ENCODE measurements around the gene PIWIL4. TPM values are rescaled to one million over a fixed set of nuclear protein-coding genes. Genes with fewer than 3 reads are reported as not detected.

Gene PIWIL4
- total and polyA plus RNA-seq, 2 of the 8 experiments (the other 6 are each of a cell fraction or from before 2014, with no cell fraction given): 0.51 to 0.52 TPM

DNA sequence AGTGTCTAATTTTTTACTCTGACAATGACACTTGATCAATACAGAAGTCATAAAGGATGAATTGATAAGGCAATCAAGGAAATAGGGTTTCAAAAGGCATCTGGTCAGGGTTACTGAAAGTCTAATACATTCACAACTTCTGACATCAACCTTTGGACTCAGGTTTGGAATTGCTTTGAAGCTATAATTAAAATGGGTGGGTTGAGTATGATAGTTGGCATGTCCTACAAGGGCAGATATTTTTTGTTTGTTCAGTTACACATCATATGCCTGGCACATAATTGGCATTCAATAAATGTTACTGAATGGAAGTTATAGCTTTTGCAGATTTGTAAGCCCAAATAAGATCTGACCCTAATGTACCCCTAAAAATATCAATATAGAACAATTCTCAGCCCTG lies 30.8 kb upstream of the PIWIL4 start:
- H2BK15ac ChIP-seq (ENCODE audit: low read length): no peak overlapping the region
- no peaks in the 10 kb centered on the region for H4K20me1 ChIP-seq (replicated peaks in 1 of 2; ENCODE audit: control insufficient read depth in 1 of 2, insufficient read depth in 2 of 2, low read length in 2 of 2)
- no peak overlapping the region for H3K4me2 ChIP-seq (ENCODE audit: insufficient read depth in 1 of 2, low read depth in 2 of 2, low read length in 2 of 2)
- H3K14ac ChIP-seq (ENCODE audit: insufficient read length): no peak overlapping the region
- no peak overlapping the region for H4K5ac ChIP-seq (ENCODE audit: insufficient read length, low read depth, low read length)
- no peaks in the 10 kb centered on the region for H3K36me3 ChIP-seq (ENCODE audit: control insufficient read depth in 2 of 4, insufficient read depth in 4 of 4, low read length in 3 of 4)
- H2BK20ac ChIP-seq (ENCODE audit: low read length): no peak overlapping the region
- no peak overlapping the region for H2AFZ ChIP-seq (ENCODE audit: low read length)
- H2BK120ac ChIP-seq (replicated peaks; ENCODE audit: low read depth, low read length): no peak overlapping the region
- H4K8ac ChIP-seq (ENCODE audit: extremely low read depth, insufficient read depth, low read length): no peak overlapping the region
- H3K23ac ChIP-seq (ENCODE audit: insufficient read length): no peak overlapping the region
- H4K91ac ChIP-seq (replicated peaks; ENCODE audit: insufficient read length, low read length): no peak overlapping the region
- TF ChIP-seq RFX5 (IDR thresholded peaks at IDR 0.05; ENCODE audit: borderline replicate concordance, low read depth, low read length): no peak
- TF ChIP-seq SP1 (IDR thresholded peaks at IDR 0.05; ENCODE audit: low read depth, low read length): no peak
- TF ChIP-seq TAF7 (optimal IDR thresholded peaks at IDR 0.05; ENCODE audit: borderline replicate concordance, low read depth, low read length): no peak
- TF ChIP-seq SAP30 (IDR thresholded peaks at IDR 0.05; ENCODE audit: insufficient read depth, insufficient replicate concordance, low read length): no peak
- no peak for TF ChIP-seq GTF2F1 (IDR thresholded peaks at IDR 0.05; ENCODE audit: borderline replicate concordance, low read depth, low read length)
- TF ChIP-seq ZNF274 (IDR thresholded peaks at IDR 0.05; ENCODE audit: borderline replicate concordance, extremely low read depth, low read length): no peak
- no peak for TF ChIP-seq SIN3A (conservative IDR thresholded peaks at IDR 0.05 in 1 of 2, IDR thresholded peaks at IDR 0.05 in 1 of 2; ENCODE audit: low read depth in 1 of 2, low read length in 2 of 2)
- TF ChIP-seq RNF2 (IDR thresholded peaks at IDR 0.05; ENCODE audit: borderline replicate concordance, low read depth, low read length, missing control alignments, poor library complexity, severe bottlenecking): no peak
- TF ChIP-seq CEBPB (IDR thresholded peaks at IDR 0.05; ENCODE audit: low read depth, low read length): no peak
- no peak for TF ChIP-seq FOSL1 (IDR thresholded peaks at IDR 0.05; ENCODE audit: insufficient read depth, low read depth, low read length)
- TF ChIP-seq TAF1 (IDR thresholded peaks at IDR 0.05; ENCODE audit: low read depth, low read length): no peak
- TF ChIP-seq NRF1 (IDR thresholded peaks at IDR 0.05; ENCODE audit: low read depth, low read length): no peak
- no peak for TF ChIP-seq POU5F1 (IDR thresholded peaks at IDR 0.05; ENCODE audit: low read depth, low read length)
- TF ChIP-seq BCL11A (IDR thresholded peaks at IDR 0.05; ENCODE audit: low read depth in 2 of 2, low read length in 2 of 2): no peak
- no peak overlapping the region for H3K4me3 ChIP-seq (ENCODE audit: extremely low read depth in 1 of 4, insufficient read depth in 2 of 4, low read depth in 3 of 4, low read length in 4 of 4)
- FAIRE-seq (no peak), DNase-seq (ENCODE audit: low read depth in 1 of 2, low spot score in 2 of 2) (no peak)
- H2AK5ac ChIP-seq (ENCODE audit: low read depth, low read length): no peak overlapping the region
- no peaks in the 10 kb centered on the region for H3K23me2 ChIP-seq (ENCODE audit: low read depth, low read length)
- H3K79me2 ChIP-seq (ENCODE audit: control insufficient read depth in 1 of 2, insufficient read depth in 2 of 2, low read length in 2 of 2): no peaks in the 10 kb centered on the region
- no peaks in the 10 kb centered on the region for H3K4me1 ChIP-seq (replicated peaks in 1 of 4; ENCODE audit: control insufficient read depth in 3 of 4, insufficient read depth in 4 of 4, low read length in 3 of 4)
- H3K9ac ChIP-seq (replicated peaks in 1 of 4; ENCODE audit: extremely low read depth in 1 of 4, low read depth in 3 of 4, low read length in 3 of 4): no peak overlapping the region
- no peak overlapping the region for H2BK12ac ChIP-seq (ENCODE audit: low read depth, low read length)
- H3K56ac ChIP-seq (replicated peaks; ENCODE audit: insufficient read length, low read depth, low read length): no peak overlapping the region
- no peaks in the 10 kb centered on the region for H3K79me1 ChIP-seq (ENCODE audit: low read depth, low read length)
- no peak overlapping the region for H2BK5ac ChIP-seq (ENCODE audit: low read depth, low read length)
- H3K27ac ChIP-seq (ENCODE audit: low read depth, low read length): no peak overlapping the region
- H3K4ac ChIP-seq (replicated peaks; ENCODE audit: insufficient read length, low read depth, low read length): no peak overlapping the region
- H3K9me3 ChIP-seq (ENCODE audit: insufficient read depth in 2 of 2, low read depth in 1 of 2, low read length in 1 of 2): no peaks in the 10 kb centered on the region
- CTCF ChIA-PET (ENCODE audit: partially characterized antibody): interaction anchor here (1.1 to 1.4 kb wide), 2 partner anchors 14 to 15 kb away, joined by 3 to 5 read pairs; no protein-coding TSS in a partner anchor
- H3K27me3 ChIP-seq (replicated peaks in 1 of 4; ENCODE audit: control insufficient read depth in 3 of 4, extremely low read depth in 1 of 4, insufficient read depth in 3 of 4, low read length in 3 of 4): no peaks in the 10 kb centered on the region; a peak in 1 of 7 replicates
- no peak overlapping the region for H3K18ac ChIP-seq (ENCODE audit: extremely low read depth, low read length)
- POLR2A ChIA-PET (ENCODE audit: partially characterized antibody): no interaction called here
